SK-N-SH treated with all-trans-retinoic acid at 6 μM for 48 hours (cell line): ENCODE measurements around the gene ARSG.

Experiments
- PATZ1 ChIP-seq: fragments of 250-450 bp; sonication (Bioruptor Pico); IDR thresholded peaks from 2 replicates; pipeline ENCODE4 v1.8.0; 2020; ENCODE audit warnings: mild to moderate bottlenecking, moderate library complexity, borderline replicate concordance
- SNAI2 ChIP-seq: fragments of 250-450 bp; sonication (Bioruptor Pico); IDR thresholded peaks from 2 replicates; pipeline ENCODE4 v1.5.0; 2020; ENCODE audit warnings: mild to moderate bottlenecking, moderate library complexity
- ZC3H10 ChIP-seq: fragments of 250-450 bp; sonication (Bioruptor Pico); IDR thresholded peaks from 2 replicates; pipeline ENCODE4 v1.5.1; 2021; ENCODE audit warnings: mild to moderate bottlenecking, moderate library complexity
- ZFP30 ChIP-seq: fragments of 450-650 bp; formaldehyde crosslinking; IDR thresholded peaks from 2 replicates; pipeline ENCODE4 v1.5.0; 2022; ENCODE audit warnings: mild to moderate bottlenecking, moderate library complexity
- TF ChIP-seq, protein P1 (sequence below): fragments of 250-450 bp; sonication (Bioruptor Pico); IDR thresholded peaks from 2 replicates; pipeline ENCODE4 v1.5.0; 2020; ENCODE audit warnings: mild to moderate bottlenecking, moderate library complexity
- TF ChIP-seq, protein P2 (sequence below): fragments of 250-450 bp; sonication (Bioruptor Pico); IDR thresholded peaks from 2 replicates; pipeline ENCODE4 v1.5.1; 2020; ENCODE audit warnings: low read depth, mild to moderate bottlenecking, moderate library complexity

DNA sequence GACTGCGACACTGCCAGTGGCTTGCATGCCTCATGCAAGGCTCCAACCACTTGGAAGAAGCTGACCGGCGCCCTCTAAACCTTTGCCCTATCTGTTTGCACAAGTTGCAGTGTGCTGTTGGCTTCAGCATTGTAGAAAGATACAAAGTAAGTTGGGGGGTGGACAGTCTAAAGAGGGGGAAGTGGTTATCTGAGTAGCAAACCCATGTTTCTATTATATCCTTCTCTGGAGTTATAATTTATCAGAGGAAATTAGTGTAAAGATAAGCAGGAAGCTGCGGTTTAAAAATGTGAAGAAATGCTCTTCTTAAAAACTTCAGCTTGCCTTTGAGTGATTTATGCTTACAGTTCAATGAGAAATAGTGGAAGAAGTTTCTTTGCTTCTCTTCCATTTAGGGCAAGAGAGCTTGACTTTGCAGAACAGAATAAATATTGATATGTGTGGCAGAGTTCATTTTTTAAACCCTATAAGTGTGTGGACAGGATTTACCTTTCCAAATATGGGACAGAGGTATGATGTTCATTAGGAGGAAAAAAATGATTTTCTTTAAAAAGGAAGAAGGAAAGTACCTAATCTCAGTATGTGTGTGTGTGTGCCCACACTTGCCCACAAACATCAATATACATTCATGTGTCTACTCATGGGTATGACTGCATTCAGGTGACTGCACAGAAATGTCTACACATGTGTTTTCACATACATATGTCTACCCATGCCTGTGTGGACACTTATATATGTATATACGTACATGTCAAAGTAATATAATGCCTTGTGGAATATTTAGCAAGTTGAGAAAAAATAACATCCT, 35.4 kb upstream of the ARSG start:
- TF ChIP-seq PATZ1: no peak
- TF ChIP-seq SNAI2 (CRISPR knock-in tag): no peak
- no peak for TF ChIP-seq ZFP30 (CRISPR knock-in tag)
- TF ChIP-seq, protein P1, sequence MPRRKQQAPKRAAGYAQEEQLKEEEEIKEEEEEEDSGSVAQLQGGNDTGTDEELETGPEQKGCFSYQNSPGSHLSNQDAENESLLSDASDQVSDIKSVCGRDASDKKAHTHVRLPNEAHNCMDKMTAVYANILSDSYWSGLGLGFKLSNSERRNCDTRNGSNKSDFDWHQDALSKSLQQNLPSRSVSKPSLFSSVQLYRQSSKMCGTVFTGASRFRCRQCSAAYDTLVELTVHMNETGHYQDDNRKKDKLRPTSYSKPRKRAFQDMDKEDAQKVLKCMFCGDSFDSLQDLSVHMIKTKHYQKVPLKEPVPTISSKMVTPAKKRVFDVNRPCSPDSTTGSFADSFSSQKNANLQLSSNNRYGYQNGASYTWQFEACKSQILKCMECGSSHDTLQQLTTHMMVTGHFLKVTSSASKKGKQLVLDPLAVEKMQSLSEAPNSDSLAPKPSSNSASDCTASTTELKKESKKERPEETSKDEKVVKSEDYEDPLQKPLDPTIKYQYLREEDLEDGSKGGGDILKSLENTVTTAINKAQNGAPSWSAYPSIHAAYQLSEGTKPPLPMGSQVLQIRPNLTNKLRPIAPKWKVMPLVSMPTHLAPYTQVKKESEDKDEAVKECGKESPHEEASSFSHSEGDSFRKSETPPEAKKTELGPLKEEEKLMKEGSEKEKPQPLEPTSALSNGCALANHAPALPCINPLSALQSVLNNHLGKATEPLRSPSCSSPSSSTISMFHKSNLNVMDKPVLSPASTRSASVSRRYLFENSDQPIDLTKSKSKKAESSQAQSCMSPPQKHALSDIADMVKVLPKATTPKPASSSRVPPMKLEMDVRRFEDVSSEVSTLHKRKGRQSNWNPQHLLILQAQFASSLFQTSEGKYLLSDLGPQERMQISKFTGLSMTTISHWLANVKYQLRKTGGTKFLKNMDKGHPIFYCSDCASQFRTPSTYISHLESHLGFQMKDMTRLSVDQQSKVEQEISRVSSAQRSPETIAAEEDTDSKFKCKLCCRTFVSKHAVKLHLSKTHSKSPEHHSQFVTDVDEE: no peak
- TF ChIP-seq ZC3H10 (CRISPR knock-in tag): no peak
- TF ChIP-seq, protein P2, sequence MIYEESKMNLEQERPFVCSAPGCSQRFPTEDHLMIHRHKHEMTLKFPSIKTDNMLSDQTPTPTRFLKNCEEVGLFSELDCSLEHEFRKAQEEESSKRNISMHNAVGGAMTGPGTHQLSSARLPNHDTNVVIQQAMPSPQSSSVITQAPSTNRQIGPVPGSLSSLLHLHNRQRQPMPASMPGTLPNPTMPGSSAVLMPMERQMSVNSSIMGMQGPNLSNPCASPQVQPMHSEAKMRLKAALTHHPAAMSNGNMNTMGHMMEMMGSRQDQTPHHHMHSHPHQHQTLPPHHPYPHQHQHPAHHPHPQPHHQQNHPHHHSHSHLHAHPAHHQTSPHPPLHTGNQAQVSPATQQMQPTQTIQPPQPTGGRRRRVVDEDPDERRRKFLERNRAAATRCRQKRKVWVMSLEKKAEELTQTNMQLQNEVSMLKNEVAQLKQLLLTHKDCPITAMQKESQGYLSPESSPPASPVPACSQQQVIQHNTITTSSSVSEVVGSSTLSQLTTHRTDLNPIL: no peak
